Gastroesophageal sphincter (tissue), 4 donors: Measurements from ENCODE around the gene SIX5. TPM values are rescaled to one million over a fixed set of nuclear protein-coding genes. Genes with fewer than 3 reads are reported as not detected.

ENCODE experiments used
- ATAC-seq: fragments of 150-250 bp; one replicate; pipeline ENCODE4 v1.9.1; 2016; ENCODE audit warnings: mild to moderate bottlenecking, moderate library complexity
- H3K27ac ChIP-seq, 4 donors: fragments of 200-600 bp; sonication (generic) in 3 of 4; 1 replicate in 3 of 4; 2 replicates in 1 of 4; pipeline ENCODE4 v1.5.1; 2016 to 2019
- H3K27me3 ChIP-seq: fragments of 200-600 bp; sonication (generic); one replicate; pipeline ENCODE4 v1.5.1; 2019
- H3K36me3 ChIP-seq, 2 donors: fragments of 200-600 bp; sonication (generic); one replicate each; pipeline ENCODE4 v1.5.1; 2019; ENCODE audit warnings: control low read depth in 1 of 2
- H3K4me1 ChIP-seq, 3 donors: fragments of 200-600 bp; sonication (generic); 1 replicate in 2 of 3; 2 replicates in 1 of 3; pipeline ENCODE4 v1.5.1; 2016 to 2019; ENCODE audit warnings: control low read depth in 2 of 3
- H3K4me3 ChIP-seq, 2 donors: fragments of 200-600 bp; sonication (generic); one replicate each; pipeline ENCODE4 v1.5.1; 2019; ENCODE audit warnings: mild to moderate bottlenecking in 1 of 2, moderate library complexity in 1 of 2
- H3K9me3 ChIP-seq, 3 donors: fragments of 200-600 bp; sonication (generic); one replicate each; pipeline ENCODE4 v1.5.1; 2017 to 2019; ENCODE audit warnings: control low read depth in 2 of 3
- CTCF ChIP-seq, 4 experiments: fragments of 200-600 bp in 2 of 4; fragments of 450-650 bp in 2 of 4; sonication (generic) in 1 of 4; IDR thresholded peaks; one replicate each; pipeline ENCODE4 v1.5.1; 2017 to 2019; ENCODE audit warnings: antibody characterized with exemption in 4 of 4, mild to moderate bottlenecking in 2 of 4, moderate library complexity in 2 of 4
- EP300 ChIP-seq: sonication (generic); formaldehyde crosslinking; IDR thresholded peaks from one replicate; pipeline ENCODE4 v1.6.1; 2017; ENCODE audit warnings: antibody characterized with exemption, mild to moderate bottlenecking
- POLR2A ChIP-seq, 2 donors: fragments of 450-650 bp; IDR thresholded peaks; one replicate each; pipeline ENCODE4 v1.6.1; 2017; ENCODE audit warnings: antibody characterized with exemption in 2 of 2, mild to moderate bottlenecking in 2 of 2, moderate library complexity in 1 of 2
- POLR2AphosphoS5 ChIP-seq: sonication (generic); formaldehyde crosslinking; IDR thresholded peaks from one replicate; pipeline ENCODE4 v1.6.1; 2017; ENCODE audit warnings: antibody characterized with exemption
- WGBS, 2 donors: methylation state at CpG; one replicate each; pipeline ENCODE4 v1.1.5; 2018; ENCODE audit warnings: low coverage in 1 of 2; 5-methylcytosine and 5-hydroxymethylcytosine counted together
- total RNA-seq, 4 donors: library from RNA; depleted of rRNA; stranded (reverse); fragments of >200 nt; gene quantifications; one replicate each; pipeline ENCODE4 v1.1.0, GENCODE V29; 2016

SIX5 gene
- total RNA-seq, 4 donors from 2014 or later = 13.2 to 33.1 (median 23.7) TPM

- no peaks in the 10 kb centered on the region for H3K27me3 ChIP-seq
- peak overlapping the region in 1 of 2 donors; percentile 93 for H3K4me3 ChIP-seq
- H3K4me1 ChIP-seq = peaks cover 0 to 46% (median 14%) of the 10 kb centered on the region in 3 donors
- peak overlapping the region; percentile 72 to 99 (median 98) for H3K27ac ChIP-seq
- peaks cover 0 to 38% of the 10 kb centered on the region in 2 donors for H3K36me3 ChIP-seq
- H3K9me3 ChIP-seq = no peaks in the 10 kb centered on the region
- ATAC-seq = no peak
- TF ChIP-seq POLR2AphosphoS5 (no peak), CTCF (IDR thresholded peaks at IDR 0.05) (no peak), EP300 (no peak), POLR2A (IDR thresholded peaks at IDR 0.05) (no peak)
- WGBS, 2 donors = 60 to 64% methylated on average over 1 to 3 of the region's 46 CpGs
These were observed 2.4 kb upstream of the SIX5 start for GRCh38 chr19:45771311-45771933.

- Histone ChIP-seq H3K27me3 (no peaks in the 10 kb centered on the region), H3K4me3 (peak overlapping the region; percentile 34 to 93), H3K27ac (peak overlapping the region; percentile 88 to 99 (median 98)), H3K9me3 (no peaks in the 10 kb centered on the region), H3K4me1 (peaks cover 3 to 56% (median 24%) of the 10 kb centered on the region in 3 donors), H3K36me3 (peaks cover 0 to 35% of the 10 kb centered on the region in 2 donors)
- 0% methylated on average over 2 to 3 of the region's 79 CpGs for WGBS, 2 donors
- peak; percentile 75 for TF ChIP-seq POLR2AphosphoS5
- TF ChIP-seq CTCF (IDR thresholded peaks at IDR 0.05) = peak in 3 of 4 experiments; percentile 95 to 98 (median 95)
- peak; percentile 62 for TF ChIP-seq POLR2A (IDR thresholded peaks at IDR 0.05)
- no peak for TF ChIP-seq EP300
- peak; percentile 82 for ATAC-seq
These were observed 1.4 kb upstream of the SIX5 start for GRCh38 chr19:45770192-45771101.

DNA sequence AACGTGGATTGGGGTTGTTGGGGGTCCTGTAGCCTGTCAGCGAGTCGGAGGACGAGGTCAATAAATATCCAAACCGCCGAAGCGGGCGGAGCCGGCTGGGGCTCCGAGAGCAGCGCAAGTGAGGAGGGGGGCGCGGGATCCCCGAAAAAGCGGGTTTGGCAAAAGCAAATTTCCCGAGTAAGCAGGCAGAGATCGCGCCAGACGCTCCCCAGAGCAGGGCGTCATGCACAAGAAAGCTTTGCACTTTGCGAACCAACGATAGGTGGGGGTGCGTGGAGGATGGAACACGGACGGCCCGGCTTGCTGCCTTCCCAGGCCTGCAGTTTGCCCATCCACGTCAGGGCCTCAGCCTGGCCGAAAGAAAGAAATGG is 754 bp upstream of the SIX5 start:
- no peak for TF ChIP-seq POLR2A (IDR thresholded peaks at IDR 0.05)
- no peak for TF ChIP-seq EP300
- TF ChIP-seq POLR2AphosphoS5 = no peak
- TF ChIP-seq CTCF (IDR thresholded peaks at IDR 0.05) = no peak
- Histone ChIP-seq H3K36me3 (peaks cover 0 to 30% of the 10 kb centered on the region in 2 donors), H3K4me1 (peaks cover 3 to 62% (median 30%) of the 10 kb centered on the region in 3 donors), H3K9me3 (no peaks in the 10 kb centered on the region), H3K27ac (peak overlapping the region; percentile 88 to 99 (median 98)), H3K27me3 (no peaks in the 10 kb centered on the region), H3K4me3 (peak overlapping the region; percentile 34 to 93)
- WGBS, 2 donors = no CpG with 5 or more reads among the region's 28 CpGs
- ATAC-seq = no peak

DNA sequence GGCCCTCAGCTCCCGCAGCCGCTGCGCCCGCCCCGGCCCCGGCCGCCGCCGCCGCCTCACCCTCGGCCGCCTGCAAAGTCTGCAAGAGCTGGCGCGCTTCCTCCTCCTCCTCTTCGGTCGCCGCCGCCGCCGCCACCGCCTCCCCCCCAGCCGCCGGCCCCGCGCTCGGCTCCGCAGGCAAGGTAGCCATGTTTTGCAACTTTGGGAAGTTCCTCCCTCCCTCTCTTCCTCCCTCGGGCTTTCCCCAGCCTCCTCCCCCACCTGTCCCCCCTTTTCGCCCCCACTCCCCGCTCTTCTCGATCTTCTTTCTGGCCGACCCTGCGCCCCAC is 433 bp downstream of the SIX5 start:
- Histone ChIP-seq H3K27me3 (no peaks in the 10 kb centered on the region), H3K27ac (peak overlapping the region; percentile 86 to 99 (median 98)), H3K4me1 (peaks cover 3 to 74% (median 42%) of the 10 kb centered on the region in 3 donors), H3K36me3 (peaks cover 0 to 21% of the 10 kb centered on the region in 2 donors), H3K4me3 (peak overlapping the region; percentile 65 to 93), H3K9me3 (no peaks in the 10 kb centered on the region)
- no peak for ATAC-seq
- TF ChIP-seq CTCF (IDR thresholded peaks at IDR 0.05) (no peak), EP300 (no peak), POLR2A (IDR thresholded peaks at IDR 0.05) (no peak), POLR2AphosphoS5 (no peak)
- WGBS, 2 donors = 3% methylated on average over 7 of the region's 33 CpGs; no CpG with 5 or more reads in 1 of the 2 donors
